Stomach (tissue), 4 donors: Measurements from ENCODE around the gene EEF1E1.

Source experiments
- EP300 ChIP-seq: sonication (generic); formaldehyde crosslinking; IDR thresholded peaks from one replicate; pipeline ENCODE4 v1.6.1; 2017; ENCODE audit warnings: antibody characterized with exemption
- POLR2A ChIP-seq, 4 donors: fragments of 450-650 bp; IDR thresholded peaks; one replicate each; pipeline ENCODE4 v1.6.1; 2016; ENCODE audit warnings: antibody characterized with exemption in 4 of 4, control low read depth in 2 of 4, mild to moderate bottlenecking in 1 of 4, moderate library complexity in 1 of 4
- POLR2AphosphoS5 ChIP-seq, 3 donors: sonication (generic); formaldehyde crosslinking; IDR thresholded peaks; one replicate each; pipeline ENCODE4 v1.6.1; 2016; ENCODE audit warnings: antibody characterized with exemption in 3 of 3
- TF ChIP-seq, protein P1 (sequence below), 7 experiments: fragments of 450-650 bp in 4 of 7; fragments of 200-600 bp in 3 of 7; sonication (generic) in 3 of 7; IDR thresholded peaks; one replicate each; pipeline ENCODE4 v1.5.1; 2016 to 2019; ENCODE audit warnings: antibody characterized with exemption in 7 of 7, control low read depth in 2 of 7, mild to moderate bottlenecking in 1 of 7

DNA sequence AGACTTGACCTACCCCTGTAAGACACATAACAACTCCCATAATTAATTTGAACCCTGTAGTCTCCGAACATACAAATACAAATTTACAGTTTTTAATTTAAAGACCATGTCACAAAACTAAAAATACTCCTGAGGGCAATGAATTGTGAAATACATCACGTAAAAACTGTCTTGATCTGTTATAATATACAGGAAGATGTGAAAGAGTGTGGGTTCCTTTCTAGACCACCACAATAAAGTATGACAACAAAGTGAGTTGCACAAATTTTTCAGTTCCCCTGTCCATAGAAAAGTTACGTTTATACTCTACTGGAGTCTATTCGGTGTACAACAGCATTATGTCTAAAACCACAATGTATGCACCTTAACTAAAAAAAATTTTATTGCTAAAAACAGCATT lies 27.2 kb downstream of the EEF1E1 start:
- TF ChIP-seq, protein P1, sequence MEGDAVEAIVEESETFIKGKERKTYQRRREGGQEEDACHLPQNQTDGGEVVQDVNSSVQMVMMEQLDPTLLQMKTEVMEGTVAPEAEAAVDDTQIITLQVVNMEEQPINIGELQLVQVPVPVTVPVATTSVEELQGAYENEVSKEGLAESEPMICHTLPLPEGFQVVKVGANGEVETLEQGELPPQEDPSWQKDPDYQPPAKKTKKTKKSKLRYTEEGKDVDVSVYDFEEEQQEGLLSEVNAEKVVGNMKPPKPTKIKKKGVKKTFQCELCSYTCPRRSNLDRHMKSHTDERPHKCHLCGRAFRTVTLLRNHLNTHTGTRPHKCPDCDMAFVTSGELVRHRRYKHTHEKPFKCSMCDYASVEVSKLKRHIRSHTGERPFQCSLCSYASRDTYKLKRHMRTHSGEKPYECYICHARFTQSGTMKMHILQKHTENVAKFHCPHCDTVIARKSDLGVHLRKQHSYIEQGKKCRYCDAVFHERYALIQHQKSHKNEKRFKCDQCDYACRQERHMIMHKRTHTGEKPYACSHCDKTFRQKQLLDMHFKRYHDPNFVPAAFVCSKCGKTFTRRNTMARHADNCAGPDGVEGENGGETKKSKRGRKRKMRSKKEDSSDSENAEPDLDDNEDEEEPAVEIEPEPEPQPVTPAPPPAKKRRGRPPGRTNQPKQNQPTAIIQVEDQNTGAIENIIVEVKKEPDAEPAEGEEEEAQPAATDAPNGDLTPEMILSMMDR (IDR thresholded peaks at IDR 0.05): no peak
- TF ChIP-seq EP300 (no peak), POLR2AphosphoS5 (IDR thresholded peaks at IDR 0.05) (no peak), POLR2A (IDR thresholded peaks at IDR 0.05) (no peak)
